ENCODE results near the gene PRMT1. TPM values are rescaled to one million over a fixed set of nuclear protein-coding genes. Genes with fewer than 3 reads are reported as not detected.

PRMT1 gene
- total RNA-seq, 2 donors from 2014 or later: 142 to 300 TPM

GRCh38 chr19:49639401-49640112 lies 37.5 kb upstream of the PRMT1 start:
- TF ChIP-seq CTCF (IDR thresholded peaks at IDR 0.05): no peak
- peak; percentile 40 for TF ChIP-seq POLR2A (IDR thresholded peaks at IDR 0.05)
- no peak for TF ChIP-seq POLR2AphosphoS5 (IDR thresholded peaks at IDR 0.05)
- Histone ChIP-seq H3K36me3 (no peaks in the 10 kb centered on the region), H3K27ac (peak overlapping the region; percentile 97 to 98), H3K4me3 (peak overlapping the region; percentile 52 to 73), H3K4me1 (replicated peaks) (peaks cover 22% of the 10 kb centered on the region), H3K9me3 (no peaks in the 10 kb centered on the region), H3K27me3 (replicated peaks; ENCODE audit: insufficient read depth) (no peaks in the 10 kb centered on the region)
- no peak for DNase-seq (ENCODE audit: low spot score)
- WGBS: 5% methylated on average over 23 of the region's 31 CpGs
- intact Hi-C loops (cut with DNase I): loop anchor here (2.0 kb wide), 1 partner anchor 47 kb away; no protein-coding TSS in a partner anchor

GRCh38 chr19:49640113-49640898 lies 36.8 kb upstream of the PRMT1 start, which contains the start of gene RRAS:
Gene RRAS (minus strand): TSS chr19:49640143. CDS start chr19:49640098, 45 bp downstream.
- intact Hi-C loops (cut with DNase I): no loop called here
- H3K27me3 ChIP-seq (replicated peaks; ENCODE audit: insufficient read depth): no peaks in the 10 kb centered on the region
- peak within 1 kb of the TSS; percentile 97 to 98 for H3K27ac ChIP-seq
- peak; percentile 100 for DNase-seq (ENCODE audit: low spot score)
- under 1% methylated on average over 51 of the region's 51 CpGs for WGBS
- peak within 1 kb of the TSS; percentile 52 to 73 for H3K4me3 ChIP-seq
- H3K4me1 ChIP-seq (replicated peaks): peaks cover 22% of the 10 kb centered on the region
- no peaks in the 10 kb centered on the region for H3K36me3 ChIP-seq
- no peaks in the 10 kb centered on the region for H3K9me3 ChIP-seq
- TF ChIP-seq CTCF (IDR thresholded peaks at IDR 0.05) (peak in 1 of 4 experiments; percentile 21), POLR2AphosphoS5 (IDR thresholded peaks at IDR 0.05) (peak; percentile 95), POLR2A (IDR thresholded peaks at IDR 0.05) (peak; percentile 75)

- Histone ChIP-seq H3K4me3 (peak within 1 kb of the TSS; percentile 95 to 96), H3K4me1 (replicated peaks) (peaks cover 22% of the 10 kb centered on the region), H3K27ac (peak within 1 kb of the TSS; percentile 97 to 98), H3K9me3 (no peaks in the 10 kb centered on the region), H3K36me3 (peaks cover 0 to 6% of the 10 kb centered on the region in 2 donors), H3K27me3 (replicated peaks; ENCODE audit: insufficient read depth) (no peaks in the 10 kb centered on the region)
- DNase-seq (ENCODE audit: low spot score): peak; percentile 99
- WGBS: under 1% methylated on average over 69 of the region's 87 CpGs
- intact Hi-C loops (cut with DNase I): loop anchor here (2.0 kb wide), 1 partner anchor 35 kb away; the partner anchor contains the start of gene PRMT1
- TF ChIP-seq POLR2A (IDR thresholded peaks at IDR 0.05) (peak; percentile 96), CTCF (IDR thresholded peaks at IDR 0.05) (peak in 2 of 4 experiments; percentile 13 to 25), POLR2AphosphoS5 (IDR thresholded peaks at IDR 0.05) (peak; percentile 100)
Measured at GRCh38 chr19:49641688-49642491, 35.2 kb upstream of the PRMT1 start, which contains the start of gene SCAF1. Gene SCAF1 (plus strand): TSS chr19:49642209. CDS start chr19:49645027, 2,818 bp downstream.

GRCh38 chr19:49642492-49643035 lies 34.5 kb upstream of the PRMT1 start:
- TF ChIP-seq CTCF (IDR thresholded peaks at IDR 0.05) (no peak), POLR2A (IDR thresholded peaks at IDR 0.05) (no peak), POLR2AphosphoS5 (IDR thresholded peaks at IDR 0.05) (no peak)
- H3K27me3 ChIP-seq (replicated peaks; ENCODE audit: insufficient read depth): no peaks in the 10 kb centered on the region
- intact Hi-C loops (cut with DNase I): loop anchor here (2.0 kb wide), 1 partner anchor 34 kb away; the partner anchor contains the start of gene PRMT1
- no peaks in the 10 kb centered on the region for H3K9me3 ChIP-seq
- H3K36me3 ChIP-seq: peaks cover 0 to 6% of the 10 kb centered on the region in 2 donors
- peaks cover 22% of the 10 kb centered on the region for H3K4me1 ChIP-seq (replicated peaks)
- peak overlapping the region; percentile 95 to 96 for H3K4me3 ChIP-seq
- WGBS: 7% methylated on average over 5 of the region's 5 CpGs
- H3K27ac ChIP-seq: peak overlapping the region; percentile 91 to 97
- DNase-seq (ENCODE audit: low spot score): no peak
